Stimulated activated CD8-positive, alpha-beta memory T cell treated with anti-CD3 and anti-CD28 coated beads, Interleukin-7, amount 100 ng/mL, for 48 hours (primary cell): Measurements from ENCODE around the gene SCN4B.
A peak's percentile ranks its signal among the peaks of the same experiment; 100 is the strongest.

Source experiments
- DNase-seq, 2 donors: peaks; one replicate each; pipeline ENCODE4 v3.0.0-alpha.2; 2020; ENCODE audit warnings: low read depth in 1 of 2; ENCODE audit errors: extremely low read depth in 1 of 2

SCN4B gene

DNA sequence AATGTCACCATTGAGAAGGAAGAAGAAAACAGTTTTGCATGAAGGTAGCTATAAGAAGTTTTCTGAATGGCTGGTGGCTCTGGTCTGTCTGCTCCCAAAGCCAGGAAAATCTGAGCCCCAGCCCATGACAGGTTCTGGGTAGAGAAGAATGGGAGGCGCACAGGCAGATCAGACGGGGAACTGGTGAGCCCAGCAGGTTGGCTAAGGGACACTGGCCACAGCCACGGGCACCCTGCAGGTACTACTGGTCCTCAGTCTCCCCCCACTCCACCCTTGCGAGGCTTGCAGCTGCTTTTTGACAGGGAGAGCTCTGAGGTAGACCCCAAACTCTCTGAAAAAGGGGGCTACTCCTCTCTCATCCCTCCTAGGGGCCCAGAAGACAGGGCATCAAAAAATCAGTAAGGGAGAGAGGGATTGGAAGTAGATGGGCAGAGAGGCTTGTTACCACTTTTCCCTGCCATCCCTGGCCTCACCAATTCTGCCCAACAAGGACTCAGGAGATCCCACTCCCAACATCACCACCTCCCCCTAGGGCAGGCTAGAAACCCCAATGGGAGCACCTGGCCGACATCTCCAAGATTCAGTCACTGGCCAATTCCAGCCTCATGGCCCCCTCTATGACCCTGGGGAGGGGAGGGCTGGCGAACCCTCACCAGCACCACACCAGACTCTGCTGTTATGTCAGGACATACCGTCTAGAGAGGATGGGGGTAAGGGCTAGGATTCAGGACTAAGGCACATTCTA, 17.4 kb downstream of the SCN4B start:
- DNase-seq = no peak

DNA sequence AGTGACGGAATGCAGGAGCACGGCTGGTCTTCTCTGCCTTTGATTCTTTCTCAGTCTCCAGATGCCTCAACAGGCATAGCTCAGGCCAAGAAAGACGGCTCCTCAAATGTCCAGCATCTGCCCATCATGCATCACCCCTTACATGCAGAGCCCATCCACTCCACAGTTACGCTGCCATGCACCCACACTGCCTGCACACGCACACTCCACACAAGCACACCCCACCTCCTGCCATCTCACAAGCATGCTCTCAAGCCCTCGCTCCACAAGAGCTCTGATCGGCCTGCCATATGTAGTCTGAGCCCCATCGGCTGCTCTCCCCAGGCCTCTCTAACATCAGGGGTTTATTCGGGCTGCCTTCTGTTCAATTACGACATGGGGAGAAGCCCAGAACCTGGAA, 18.8 kb downstream of the SCN4B start:
- no peak for DNase-seq

DNA sequence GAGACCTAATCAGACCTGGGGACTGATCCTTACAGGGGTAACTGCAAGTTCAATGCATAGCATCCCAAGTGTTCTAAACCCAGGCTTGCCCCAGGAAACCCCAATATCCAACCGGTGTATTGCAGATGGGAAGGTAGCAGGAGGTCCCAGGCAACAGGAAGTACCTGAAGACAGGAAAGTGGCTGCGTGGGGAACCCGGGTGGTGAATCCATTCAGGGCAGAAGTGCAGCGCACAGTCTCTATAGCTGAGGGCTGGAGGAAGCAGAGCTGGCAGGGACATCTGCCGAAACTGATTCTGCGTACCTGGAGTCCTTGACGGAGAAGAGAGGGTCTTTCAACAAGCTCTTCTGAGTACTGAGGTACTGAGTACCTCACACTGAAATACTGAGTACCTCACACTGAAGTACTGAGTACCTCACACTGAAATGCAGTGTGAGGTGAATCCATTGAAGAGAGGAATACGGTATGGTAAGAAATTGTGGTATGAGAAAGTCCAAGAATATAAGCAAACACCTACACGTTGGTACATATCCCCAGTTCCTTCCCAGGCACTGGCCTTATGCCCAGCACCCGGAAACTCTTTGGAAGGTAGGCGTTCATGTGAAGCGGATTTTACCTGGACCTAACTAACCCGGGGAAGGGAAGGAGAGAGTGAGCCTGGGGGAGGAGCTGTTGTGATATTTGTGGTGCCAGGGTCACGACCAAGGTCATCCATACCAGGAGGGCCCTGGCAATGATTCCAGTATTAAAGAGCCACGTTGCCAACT, 20.1 kb downstream of the SCN4B start:
- DNase-seq = no peak

DNA sequence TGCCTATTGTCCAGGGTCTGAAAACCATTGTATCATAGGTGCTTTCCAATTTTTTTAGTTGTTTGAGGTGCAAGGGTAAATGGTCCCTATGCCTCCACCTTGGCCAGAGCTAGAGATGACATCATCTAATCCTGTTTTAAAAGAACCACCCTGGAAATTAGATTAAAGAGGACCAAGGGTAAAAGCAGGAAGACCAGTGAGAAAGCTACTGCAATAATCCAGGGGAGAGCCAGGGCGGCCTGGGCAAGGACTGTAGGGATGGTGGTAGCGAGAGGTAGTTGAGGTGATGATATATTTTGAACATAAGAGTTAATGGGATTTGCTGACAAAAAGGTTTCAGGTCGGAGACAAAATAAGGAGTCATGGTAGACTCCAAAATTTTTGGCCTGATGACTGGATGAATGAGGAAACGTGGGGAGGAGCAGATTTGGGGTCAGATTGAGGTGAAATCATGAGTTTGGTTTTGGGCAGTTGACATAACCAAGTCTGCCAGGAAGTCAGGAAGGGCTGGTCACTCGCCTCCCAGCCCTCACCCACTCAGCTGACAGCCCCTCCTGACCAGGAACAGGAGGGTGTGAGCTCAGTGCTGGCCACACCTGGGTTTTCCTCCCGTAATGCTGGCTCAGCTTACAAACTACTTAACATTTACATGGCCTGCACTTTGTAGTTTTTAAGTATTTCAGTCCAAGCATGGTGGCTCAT, 23.0 kb downstream of the SCN4B start:
- DNase-seq = no peak

DNA sequence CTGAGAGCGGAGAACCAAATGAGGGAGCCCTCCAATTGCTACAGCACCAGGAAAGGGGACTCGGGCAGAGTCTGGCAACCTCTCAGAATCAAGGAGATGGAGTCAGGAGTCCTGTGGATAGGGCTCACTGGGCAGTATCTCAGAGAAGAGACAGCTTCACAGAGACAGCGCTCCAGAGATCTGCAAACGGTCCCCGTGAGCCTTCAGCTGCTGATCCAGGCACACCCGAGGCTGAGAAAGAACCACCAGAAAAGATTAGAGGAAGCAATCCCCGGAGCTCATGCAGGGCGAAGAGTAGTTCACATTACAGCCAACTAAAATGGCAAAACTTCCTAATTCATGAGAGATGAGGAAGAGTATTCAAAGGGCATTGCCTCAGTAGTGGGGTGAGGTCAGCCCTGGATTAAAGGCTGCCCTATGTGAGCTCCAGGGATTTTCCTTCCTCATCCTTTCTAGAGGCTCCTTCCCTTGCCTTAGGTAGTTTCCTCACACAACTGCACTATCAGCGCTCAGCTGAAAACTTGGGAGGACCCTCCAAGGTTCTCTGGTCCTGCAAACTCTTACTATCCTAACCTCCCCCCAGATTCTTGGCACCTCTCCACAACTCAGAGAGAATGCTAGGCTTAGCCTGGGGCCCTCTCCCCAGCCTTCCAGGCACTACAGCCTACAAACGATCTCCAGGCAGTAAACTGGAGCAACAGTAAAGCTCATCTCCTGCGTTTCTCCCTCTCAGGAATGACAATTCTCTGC, 23.7 kb downstream of the SCN4B start:
- no peak for DNase-seq

DNA sequence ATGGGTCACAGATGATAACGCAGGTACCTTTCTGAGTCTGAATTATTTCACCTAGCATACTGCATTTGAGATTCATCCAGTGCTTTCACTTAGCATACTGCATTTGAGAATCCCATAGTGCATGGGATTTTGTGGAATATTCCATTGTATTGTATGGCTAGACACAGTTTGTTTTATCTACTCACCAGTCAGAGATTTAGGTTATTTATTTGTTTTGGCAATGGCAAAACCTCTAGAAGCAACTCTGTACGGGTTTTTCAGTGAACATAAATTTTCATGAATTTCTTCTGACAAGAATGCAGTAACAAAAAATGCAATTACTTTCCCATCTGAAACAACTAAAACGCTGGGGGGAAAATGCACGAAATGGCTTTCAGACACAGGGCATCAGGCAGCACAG, 24.3 kb downstream of the SCN4B start:
- no peak for DNase-seq

DNA sequence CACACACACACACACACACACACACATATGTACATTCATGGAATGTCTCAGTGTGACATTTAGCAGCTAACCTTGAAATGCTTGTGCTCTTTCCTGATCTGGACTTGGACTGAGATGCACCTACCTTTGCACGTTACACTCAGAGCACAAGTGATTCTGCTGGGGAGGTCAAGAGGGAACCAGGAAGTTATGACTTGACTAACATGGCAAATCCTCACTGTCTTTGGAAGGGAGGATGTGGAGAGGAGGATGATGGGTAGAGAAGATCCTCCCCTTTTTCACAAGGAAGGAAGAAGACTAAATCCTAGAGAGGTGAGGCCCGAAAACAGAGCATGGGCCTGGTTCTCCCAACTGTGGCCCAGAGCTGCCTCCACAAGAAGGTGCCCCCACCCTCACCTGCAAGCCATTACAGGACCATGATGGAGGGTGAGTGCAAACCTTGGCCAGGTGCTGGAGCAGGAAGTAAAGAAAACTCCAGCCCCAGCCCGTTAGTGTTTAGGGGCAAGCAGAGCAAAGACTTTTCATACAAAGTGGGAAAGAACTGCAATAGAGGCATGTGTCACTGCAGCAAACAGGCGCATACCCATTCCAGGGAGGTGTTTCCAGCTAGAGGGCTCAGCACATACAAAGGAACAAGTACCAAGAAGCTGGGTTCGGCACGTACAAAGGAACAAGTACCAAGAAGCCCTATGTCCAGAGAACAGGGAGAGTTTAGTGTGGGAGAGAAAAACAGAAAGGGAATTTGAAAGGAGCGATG, 26.4 kb downstream of the SCN4B start:
- no peak for DNase-seq

DNA sequence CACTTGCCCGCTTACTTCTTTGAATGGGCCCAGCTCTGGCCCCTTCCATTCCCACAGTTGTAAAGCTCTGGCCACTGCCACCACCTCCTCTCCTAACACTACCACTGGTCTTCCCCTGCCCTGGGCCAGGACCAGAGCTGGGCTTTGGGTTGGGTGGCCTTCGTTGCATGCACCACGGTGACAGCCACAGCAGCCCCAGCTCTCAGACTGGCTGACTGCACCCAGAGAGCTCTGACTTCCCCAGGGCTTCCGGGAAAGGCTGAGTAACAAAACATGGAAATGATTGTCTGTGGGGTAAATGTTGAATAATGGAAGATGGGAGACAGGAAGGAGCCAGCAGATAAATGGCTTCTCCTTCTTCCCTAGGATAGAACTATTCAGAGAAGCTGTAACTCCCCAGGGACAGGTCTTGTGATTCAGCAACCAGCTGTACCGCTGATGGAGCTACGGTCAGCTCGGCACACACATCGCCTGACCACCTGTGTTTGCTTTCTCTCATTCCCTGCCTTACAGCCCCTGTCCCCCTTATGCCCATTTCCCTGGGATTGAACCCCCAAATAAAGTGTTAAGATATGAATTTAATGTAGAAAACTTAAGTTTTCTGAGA, 27.6 kb downstream of the SCN4B start:
- no peak for DNase-seq

DNA sequence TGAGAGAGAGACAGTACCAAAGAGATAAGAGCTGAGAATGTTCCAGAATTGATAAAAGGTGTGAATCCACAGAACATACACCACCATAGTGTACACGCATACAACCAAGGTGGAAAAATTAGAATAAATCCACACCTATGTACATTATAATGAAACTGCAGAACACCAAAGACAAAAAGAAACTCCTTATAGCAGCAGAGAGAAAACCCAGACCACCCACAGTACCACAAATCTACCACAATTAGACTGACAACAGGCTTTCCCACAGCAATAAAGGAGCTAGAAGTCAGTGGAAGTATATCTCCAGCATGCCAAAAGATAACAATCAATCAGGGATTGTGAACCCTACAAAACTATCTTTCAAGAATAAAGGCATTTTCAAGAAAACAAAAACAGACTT, 31.8 kb downstream of the SCN4B start:
- no peak for DNase-seq

DNA sequence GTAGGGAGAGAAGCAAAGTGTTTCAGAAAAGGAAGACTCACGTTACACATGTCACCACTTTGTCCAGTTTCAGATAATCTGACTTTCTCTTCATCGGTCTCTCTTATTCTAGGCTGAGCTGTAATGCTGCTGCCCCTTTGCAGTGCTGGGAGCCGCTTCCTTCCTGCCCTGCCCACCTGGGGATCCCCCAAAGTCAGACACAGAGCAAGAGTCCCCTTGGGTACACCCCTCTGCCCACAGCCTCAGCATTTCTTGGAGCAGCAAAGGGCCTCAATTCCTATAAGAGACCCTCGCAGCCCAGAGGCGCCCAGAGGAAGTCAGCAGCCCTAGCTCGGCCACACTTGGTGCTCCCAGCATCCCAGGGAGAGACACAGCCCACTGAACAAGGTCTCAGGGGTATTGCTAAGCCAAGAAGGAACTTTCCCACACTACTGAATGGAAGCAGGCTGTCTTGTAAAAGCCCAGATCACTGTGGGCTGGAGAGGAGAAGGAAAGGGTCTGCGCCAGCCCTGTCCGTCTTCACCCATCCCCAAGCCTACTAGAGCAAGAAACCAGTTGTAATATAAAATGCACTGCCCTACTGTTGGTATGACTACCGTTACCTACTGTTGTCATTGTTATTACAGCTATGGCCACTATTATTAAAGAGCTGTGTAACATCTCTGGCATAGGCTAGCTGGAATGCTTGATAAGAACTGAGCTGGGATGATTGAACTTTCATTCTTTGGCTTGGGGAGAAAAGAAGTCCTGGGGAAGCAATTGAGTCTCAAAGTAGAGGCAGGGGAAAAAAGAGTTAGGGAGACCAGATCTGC, 34.6 kb downstream of the SCN4B start:
- peak; percentile 6 to 27 for DNase-seq

DNA sequence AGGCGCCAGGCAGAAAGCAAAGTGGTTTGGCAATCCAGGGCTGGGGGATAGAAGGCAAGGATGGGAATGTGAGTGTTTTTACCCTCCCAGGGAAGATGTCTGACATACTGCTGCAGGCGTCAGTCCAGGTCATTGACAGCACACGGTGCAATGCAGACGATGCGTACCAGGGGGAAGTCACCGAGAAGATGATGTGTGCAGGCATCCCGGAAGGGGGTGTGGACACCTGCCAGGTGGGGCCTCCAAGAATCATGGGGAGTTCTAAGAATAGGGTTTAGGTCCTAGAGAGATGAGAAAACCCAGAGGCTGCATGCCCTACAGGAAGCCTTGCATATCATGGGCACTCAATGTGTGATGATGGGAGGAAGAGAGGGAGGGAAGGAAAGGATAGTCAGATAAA, 37.6 kb downstream of the SCN4B start:
- no peak for DNase-seq

DNA sequence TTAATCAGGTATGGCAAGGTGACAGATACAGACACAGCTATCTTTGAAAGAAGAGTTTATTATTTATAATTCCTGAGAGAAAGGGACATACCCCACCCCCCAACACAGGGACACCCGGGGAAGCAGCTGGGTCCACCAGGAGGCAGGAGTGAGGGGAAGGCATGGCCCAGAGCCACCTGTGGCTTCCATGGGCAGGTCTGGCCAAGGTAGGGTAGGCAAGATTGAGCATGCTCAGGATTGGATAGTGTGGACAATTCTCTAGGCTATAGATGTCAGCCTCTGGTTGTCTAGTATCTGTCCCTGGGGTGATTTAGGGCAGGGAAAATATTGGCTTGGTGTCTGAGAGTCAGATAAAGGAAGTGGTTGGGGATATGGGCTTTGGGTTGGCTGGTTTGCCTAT, 38.4 kb downstream of the SCN4B start:
- DNase-seq = no peak

DNA sequence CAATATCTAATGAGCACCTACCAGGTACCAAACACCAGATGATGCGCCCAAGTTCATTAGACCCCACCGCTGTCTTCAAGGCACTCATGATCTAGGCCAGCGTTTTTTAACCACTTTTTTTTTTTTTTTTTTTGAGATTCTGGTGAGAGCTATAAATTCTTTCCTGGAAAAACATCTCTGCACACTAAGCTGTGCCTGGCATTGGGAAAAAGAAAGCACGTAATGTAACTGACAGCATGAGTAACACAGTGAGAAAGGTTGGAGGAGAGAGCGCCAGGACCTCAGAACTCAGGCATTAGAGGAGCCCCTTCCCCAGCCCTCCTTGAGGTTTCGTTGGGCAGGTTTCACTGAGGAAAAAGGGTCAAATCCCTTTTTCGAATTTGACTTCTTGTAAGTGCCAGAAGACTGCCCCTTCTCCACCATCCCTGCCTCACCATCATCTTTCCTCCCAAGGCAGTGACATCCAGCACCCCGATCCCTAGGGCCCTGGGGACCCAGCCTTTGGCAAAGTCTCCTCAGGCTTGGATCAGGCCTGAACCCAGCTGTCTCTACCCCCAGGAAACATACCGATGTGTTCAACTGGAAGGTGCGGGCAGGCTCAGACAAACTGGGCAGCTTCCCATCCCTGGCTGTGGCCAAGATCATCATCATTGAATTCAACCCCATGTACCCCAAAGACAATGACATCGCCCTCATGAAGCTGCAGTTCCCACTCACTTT, 39.8 kb downstream of the SCN4B start:
- DNase-seq = no peak

DNA sequence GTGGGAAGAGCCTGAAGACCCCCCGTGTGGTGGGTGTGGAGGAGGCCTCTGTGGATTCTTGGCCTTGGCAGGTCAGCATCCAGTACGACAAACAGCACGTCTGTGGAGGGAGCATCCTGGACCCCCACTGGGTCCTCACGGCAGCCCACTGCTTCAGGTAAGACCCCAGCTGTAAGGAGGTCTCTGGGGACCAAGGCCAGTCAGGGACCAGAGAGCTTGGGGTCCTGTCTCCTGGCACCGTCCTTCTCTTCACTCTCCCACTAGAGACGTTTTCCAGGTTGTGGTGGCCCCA, 40.9 kb downstream of the SCN4B start:
- no peak for DNase-seq

DNA sequence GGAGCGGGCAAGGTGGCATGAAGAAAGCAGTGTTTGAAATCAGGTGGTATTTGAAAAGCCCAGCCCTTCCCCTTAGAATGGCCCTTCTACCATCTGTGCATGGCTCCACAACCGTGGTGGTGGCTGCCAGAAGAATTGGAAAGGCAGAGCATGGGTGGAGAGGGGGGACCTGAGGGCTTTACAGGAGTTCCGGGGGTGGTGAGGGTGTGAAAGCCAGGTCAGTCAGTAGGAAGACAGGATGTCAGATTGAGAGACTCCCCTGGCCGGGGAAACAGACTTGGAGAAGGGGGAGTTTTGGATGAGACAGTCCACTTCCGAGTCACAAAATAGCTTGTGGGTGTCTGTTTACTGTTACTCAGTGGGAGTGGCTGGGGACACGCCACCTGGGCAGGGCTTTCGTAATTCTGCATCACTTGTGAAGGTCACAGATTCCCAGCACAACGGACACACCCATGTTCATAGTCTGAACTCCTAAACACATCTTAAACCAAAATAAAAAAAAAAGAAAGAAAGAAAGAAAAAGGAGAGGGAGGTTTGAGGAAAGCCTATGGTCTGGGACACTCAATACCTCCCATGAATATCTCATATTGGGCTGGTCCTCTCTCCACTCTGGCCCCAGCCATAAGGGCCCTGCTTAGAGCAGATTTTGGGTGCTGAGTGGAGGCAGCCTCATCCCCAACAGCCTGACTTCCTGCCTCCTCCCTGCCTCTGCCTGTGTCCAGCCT, 41.4 kb downstream of the SCN4B start:
- no peak for DNase-seq

DNA sequence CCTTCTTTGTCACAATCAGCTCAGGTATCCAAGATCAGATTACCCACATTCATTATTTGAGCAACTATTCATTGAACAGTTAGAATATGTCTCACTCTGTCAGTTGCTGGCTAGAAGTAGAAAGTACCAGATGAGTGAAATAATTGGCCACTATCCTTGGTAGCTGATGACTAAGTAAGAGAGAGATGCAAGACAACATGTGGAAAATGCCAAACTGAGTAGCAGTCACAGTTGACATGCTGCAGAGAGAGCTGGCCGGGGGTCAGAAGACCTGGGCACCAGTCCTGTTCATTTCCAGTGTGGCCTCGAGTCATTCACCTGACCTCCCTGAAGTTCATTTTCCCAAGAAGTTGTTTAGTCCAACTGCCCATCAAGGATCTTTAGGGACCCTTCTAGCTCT, 43.4 kb downstream of the SCN4B start:
- no peak for DNase-seq

DNA sequence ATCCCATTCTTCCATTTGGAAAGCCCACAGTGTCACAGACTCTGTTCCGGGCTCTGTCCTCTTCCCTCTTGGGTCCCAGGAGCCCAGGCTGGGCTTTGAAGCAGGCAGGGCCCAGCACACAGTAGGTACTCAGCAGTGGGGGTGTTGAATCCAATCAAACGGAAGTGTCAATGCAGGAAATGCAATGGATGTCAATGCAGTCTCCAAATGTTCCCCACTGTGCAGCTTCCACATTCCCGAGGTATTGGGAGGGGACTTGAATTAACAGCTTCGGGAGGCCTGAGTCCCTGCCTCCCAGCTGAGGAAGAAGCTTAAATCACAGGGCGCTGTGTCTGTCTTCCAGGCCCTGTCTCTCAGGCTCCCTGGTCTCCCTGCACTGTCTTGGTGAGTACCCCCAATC, 44.1 kb downstream of the SCN4B start:
- no peak for DNase-seq

DNA sequence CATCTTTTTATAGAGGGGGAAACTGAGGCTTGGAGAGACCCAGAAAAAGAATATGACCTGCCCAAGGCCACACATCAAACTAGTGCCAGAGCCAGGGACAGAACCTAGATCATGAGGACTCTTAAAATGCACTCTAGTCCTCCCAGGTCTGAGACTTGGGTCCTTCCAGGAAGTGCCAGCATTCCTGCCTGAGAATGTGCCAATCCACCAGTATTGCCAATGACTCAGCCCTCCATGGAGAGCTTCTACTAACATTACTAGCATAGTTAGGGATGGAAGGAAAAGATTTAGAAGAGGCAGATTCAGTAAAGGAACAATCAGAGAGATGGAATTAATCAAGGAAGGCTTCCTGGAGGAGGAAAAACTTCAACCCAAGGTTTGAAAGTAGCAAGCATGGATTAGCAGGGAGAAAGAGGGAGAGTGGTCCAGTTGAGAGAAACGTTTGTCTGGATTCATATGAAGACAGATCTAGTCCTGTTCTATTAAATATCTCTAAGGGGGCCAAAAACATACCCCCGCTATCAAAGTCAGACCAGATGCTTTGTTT, 45.8 kb downstream of the SCN4B start:
- DNase-seq = no peak
